GM12875 (cell line): ENCODE data around the gene PCSK5.

Experiments used
- H3K4me3 ChIP-seq: one replicate; pipeline ENCODE4 v1.5.1; 2011; ENCODE audit warnings: low read depth, low read length, control low read depth
- TF ChIP-seq, protein P1 (sequence below): IDR thresholded peaks from 2 replicates; pipeline ENCODE4 v1.5.1; 2011; ENCODE audit warnings: low read depth, mild to moderate bottlenecking, control low read depth, inconsistent platforms, low read length, moderate library complexity, borderline replicate concordance; ENCODE audit not compliant: insufficient read depth

Gene PCSK5

DNA sequence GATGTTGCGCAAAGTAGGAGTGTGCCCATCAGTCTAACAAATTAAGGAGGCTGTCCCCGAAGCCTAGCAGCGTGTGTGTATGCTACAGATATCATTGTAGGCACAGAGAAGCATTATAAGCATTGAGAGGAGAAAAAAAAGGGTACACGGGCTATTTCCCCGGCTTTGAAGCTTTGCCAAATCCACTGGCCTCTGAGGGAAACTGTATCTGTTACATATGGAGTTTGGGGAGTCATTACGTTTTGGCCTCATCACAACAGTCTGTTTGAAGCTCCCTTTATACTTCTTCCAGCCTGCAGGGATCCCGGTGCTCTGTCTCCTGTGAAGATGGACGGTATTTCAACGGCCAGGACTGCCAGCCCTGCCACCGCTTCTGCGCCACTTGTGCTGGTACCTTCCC lies 297.8 kb downstream of the PCSK5 start:
- H3K4me3 ChIP-seq, result no peak overlapping the region
- TF ChIP-seq, protein P1, sequence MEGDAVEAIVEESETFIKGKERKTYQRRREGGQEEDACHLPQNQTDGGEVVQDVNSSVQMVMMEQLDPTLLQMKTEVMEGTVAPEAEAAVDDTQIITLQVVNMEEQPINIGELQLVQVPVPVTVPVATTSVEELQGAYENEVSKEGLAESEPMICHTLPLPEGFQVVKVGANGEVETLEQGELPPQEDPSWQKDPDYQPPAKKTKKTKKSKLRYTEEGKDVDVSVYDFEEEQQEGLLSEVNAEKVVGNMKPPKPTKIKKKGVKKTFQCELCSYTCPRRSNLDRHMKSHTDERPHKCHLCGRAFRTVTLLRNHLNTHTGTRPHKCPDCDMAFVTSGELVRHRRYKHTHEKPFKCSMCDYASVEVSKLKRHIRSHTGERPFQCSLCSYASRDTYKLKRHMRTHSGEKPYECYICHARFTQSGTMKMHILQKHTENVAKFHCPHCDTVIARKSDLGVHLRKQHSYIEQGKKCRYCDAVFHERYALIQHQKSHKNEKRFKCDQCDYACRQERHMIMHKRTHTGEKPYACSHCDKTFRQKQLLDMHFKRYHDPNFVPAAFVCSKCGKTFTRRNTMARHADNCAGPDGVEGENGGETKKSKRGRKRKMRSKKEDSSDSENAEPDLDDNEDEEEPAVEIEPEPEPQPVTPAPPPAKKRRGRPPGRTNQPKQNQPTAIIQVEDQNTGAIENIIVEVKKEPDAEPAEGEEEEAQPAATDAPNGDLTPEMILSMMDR, result no peak

DNA sequence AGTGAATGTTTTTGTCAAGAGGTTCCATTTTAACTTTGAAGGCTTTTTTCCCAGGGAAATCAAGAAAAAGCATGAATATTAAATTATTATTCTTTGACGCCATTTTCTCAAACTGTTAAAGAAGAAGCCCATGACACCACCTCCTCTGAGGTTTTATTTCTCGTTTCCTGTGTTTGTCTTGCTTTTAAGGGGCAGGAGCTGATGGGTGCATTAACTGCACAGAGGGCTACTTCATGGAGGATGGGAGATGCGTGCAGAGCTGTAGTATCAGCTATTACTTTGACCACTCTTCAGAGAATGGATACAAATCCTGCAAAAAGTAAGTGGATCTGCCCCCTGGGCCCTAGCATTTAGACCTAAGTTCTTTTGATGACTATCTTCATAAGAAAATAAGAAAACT lies 298.4 kb downstream of the PCSK5 start:
- TF ChIP-seq, protein P1, result no peak

DNA sequence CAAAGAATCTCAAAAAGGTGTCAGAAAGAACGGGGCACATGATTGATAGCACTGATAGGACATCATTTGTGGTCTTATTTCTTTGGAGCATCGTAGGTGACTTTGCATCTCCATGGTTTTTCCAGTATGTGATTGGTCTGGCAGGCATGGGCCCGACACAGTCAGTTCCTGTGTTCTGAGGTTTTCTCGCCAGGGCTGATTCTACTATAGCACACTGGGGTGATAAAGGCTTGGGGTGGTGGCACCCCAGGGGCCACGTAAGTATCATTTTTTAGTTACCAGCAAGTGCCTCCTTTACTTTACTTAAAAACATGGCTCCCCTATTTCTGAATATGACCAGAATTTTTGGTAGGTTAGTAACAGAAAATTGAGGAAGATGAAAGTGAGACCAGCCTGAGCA lies 301.0 kb downstream of the PCSK5 start:
- H3K4me3 ChIP-seq, result no peak overlapping the region
- TF ChIP-seq, protein P1, result no peak

More for the DNA sequence above, 298.4 kb downstream of the PCSK5 start:
- no peak overlapping the region for H3K4me3 ChIP-seq

DNA sequence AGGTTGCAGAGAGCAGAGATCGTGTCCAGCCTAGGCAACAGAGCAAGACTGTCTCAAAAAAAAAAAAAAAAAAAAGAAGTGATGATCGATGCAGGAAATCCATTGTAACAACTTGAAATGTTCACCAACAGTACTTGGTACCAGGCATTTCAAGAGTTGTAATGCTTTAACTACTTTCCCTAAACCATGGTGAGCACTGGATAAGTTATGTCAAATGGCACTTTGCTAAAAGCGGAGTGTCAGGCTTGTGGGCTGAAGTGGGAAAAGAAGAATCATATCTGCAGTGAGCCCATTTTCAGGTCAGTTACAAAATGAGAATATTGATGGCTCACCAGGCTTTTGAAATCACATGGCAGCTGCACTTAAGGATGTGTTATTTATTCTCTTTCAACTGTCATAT lies 301.5 kb downstream of the PCSK5 start:
- TF ChIP-seq, protein P1, result no peak
- H3K4me3 ChIP-seq, result no peak overlapping the region

DNA sequence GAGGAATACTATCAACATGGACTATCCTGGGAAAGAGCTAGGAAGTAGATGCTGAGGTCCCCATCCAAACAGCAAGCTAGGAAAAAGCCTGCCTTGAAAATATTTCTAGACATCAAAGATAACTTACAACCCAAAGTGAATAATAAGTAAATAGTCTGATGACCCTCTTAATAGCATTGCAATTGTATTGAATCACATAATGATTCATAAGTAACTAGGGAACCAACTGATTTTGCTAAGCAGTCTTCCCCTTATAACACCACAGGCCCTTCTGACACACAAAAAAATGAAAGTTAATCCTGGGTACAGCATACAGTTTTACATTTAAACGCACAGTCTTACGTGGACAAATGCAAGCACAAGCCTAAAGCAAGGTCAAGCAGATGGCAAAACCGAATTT lies 304.4 kb downstream of the PCSK5 start:
- TF ChIP-seq, protein P1, result no peak
- H3K4me3 ChIP-seq, result no peak overlapping the region

DNA sequence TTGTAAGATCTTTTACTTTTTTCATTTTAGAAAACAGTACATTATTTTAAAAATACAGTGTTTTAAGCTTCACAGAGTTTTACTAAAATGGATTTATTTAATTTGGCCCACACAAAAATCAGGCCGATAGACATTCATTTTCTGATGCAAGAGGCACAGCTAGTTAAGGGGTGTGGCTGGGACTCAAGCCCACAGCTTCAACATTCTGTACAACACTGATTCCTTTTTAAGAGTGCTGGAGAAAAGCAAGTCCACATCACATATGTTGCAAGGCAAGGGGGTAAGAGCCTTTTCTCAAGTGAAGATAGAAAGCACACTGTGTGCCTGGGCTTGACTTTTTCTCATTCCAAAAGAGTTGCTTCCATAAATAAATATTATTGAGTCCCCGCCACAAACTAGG lies 307.9 kb downstream of the PCSK5 start:
- no peak overlapping the region for H3K4me3 ChIP-seq
- TF ChIP-seq, protein P1, result no peak

DNA sequence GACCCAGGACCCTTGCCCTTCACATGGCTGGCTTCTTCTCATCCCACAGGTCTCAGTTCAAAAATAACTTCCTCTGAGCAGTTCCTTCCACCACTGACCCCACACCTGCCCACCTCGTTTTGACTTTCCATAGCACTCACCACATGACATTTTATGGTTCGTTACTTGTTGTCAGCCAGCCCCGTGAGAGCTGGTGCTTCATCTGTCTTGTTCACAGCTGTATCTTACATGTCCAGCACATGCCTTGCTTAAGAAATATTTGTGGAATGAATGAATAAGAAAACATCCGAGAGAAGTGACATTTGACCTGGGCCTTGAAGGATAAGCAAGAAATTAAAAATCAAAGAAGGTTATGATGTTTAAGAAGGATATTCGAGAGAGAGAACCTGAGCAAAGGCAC lies 309.8 kb downstream of the PCSK5 start:
- TF ChIP-seq, protein P1, result no peak

More for the DNA sequence above, 309.8 kb downstream of the PCSK5 start:
- H3K4me3 ChIP-seq, result no peak overlapping the region
